DMS 273 treated with DMSO at 0.1 percent for 48 hours (cell line): ENCODE results near the gene NLGN4X.
"Not testable (repeated sequence)": the region's sequence is repeated elsewhere in the genome, so short reads cannot be mapped to it uniquely, and the experiment has no call there.

Source experiments
- DNase-seq: peaks from one replicate; lab custom pipeline; 2025; lab: John Stamatoyannopoulos, UW

NLGN4X gene

GRCh38 chrX:6005856-6006255 lies 222.8 kb downstream of the NLGN4X start:
- DNase-seq: no peak

DNA sequence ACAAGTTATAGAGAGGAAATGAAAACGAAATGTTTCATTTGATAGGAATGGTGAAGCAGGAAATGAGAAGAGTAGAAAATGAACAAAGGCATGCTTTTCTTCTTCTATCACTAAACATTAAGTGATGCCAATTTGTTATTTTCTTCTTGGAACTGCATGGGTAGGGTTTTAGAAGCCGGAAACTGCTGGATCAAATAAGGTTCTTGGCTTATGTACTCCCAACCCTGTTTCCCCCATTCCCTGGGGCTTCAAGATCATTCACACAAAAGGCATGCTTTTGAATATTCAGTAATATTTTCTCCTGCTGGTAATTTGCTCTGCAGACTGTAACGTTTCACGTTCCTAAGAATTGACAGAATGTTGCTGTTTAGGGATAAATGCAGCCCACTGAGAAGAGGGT lies 224.1 kb downstream of the NLGN4X start:
- DNase-seq: no peak

DNA sequence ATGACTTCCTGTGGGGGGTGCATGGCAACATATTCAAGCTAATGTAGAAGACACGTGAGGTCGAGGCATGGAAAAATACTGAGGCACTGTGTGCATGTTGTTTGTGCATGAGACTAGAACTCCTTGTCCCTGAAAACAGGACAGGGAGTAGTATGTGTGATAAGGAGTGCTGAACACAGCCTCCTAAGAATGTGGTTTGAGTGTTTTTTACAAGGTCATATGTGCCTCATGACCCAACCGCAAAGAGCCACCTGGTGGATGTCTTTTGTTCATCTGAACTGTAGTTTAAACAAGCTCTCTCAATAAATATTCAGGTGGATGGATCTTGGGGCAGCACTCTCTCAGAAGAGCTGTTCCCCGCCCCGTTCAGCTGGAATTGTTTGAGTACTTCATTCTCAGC lies 226.6 kb downstream of the NLGN4X start:
- no peak for DNase-seq

- no peak for DNase-seq
Observed at GRCh38 chrX:5998901-5999300, 229.8 kb downstream of the NLGN4X start.

- no peak for DNase-seq
Observed at GRCh38 chrX:5998456-5998855, 230.2 kb downstream of the NLGN4X start.

DNA sequence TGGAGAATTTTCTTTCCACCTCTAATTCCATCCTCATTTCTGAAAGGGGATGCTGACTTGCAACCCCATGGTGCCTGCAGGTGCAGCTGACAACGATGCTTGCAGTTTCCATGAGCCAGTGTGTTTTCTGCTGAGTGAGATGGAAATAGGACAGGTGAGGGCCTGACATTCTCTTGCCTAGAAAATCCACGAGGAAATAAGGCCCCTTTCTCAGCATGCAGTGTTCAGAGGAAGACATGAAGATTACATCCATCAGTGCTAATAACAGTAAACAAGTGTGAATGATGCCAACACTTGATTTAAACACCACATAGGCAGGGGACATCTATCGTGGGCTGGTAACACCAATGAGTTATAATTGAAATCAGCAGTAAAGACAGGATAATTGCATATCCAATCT lies 237.3 kb downstream of the NLGN4X start:
- DNase-seq: no peak

DNA sequence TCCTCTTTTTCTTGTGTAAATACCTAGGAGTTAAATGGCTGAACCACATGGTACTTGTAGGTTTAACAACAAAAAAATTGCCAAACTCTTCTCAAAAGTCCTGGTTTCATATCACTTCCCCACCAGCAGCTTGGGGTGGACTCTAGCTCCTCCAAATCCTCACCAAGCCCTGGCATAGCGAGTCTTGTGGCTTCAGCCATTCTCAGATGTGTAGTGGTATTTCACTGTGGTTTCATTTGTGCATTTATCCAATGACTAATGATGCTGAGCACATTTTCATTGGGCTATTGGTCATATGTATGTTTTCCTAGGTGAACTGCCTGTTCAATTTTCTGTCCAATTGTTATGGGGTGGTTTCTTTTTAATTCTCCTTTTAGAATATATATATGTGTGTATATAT lies 249.3 kb downstream of the NLGN4X start:
- DNase-seq: no peak

GRCh38 chrX:5976332-5976731 lies 252.3 kb downstream of the NLGN4X start:
- DNase-seq: no peak

- DNase-seq: no peak
Observed at GRCh38 chrX:5971300-5971699, 257.4 kb downstream of the NLGN4X start.

GRCh38 chrX:5965406-5965805 lies 263.3 kb downstream of the NLGN4X start:
- no peak for DNase-seq

GRCh38 chrX:5959286-5959685 lies 269.4 kb downstream of the NLGN4X start:
- DNase-seq: no peak

DNA sequence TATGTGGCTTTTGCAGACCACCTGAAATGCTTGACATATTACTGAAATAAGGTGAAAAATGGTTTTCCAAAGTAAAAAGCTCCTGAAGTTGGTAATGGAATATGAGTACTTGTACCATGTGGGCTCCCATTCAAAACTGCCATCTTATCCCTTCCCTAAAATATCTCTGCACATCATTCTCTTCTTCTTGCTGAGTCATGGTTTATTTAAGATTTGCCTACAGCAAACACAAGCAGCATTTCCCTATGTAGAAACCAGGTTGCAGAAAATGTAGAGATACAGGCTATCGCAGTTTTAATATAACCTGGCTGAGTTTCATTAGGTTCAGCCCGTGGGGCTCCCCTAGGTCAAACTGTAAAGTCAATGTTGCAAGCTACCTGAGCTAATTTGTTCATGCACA lies 270.1 kb downstream of the NLGN4X start:
- no peak for DNase-seq

GRCh38 chrX:5957506-5957905 lies 271.2 kb downstream of the NLGN4X start:
- DNase-seq: no peak

DNA sequence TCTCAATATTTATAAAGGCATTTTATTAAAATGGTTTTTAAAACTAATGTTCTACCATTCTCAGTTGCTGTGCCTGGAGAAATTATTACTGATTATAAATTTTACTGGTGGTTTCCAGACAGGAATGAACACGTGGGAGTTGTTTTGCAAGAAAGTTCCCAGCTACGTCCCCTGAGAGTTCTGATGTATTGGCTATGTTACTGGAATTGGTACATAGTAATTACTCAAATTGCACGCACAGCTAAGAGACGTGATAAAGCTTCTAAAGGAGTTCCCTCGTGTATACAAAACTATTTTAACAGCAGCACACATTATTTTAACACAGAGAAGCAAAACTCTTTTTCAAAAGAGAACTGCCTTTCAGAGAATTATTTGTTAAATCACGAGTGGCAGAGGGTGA lies 292.2 kb downstream of the NLGN4X start:
- no peak for DNase-seq

GRCh38 chrX:5928224-5928623 lies 300.4 kb downstream of the NLGN4X start:
- no peak for DNase-seq

- DNase-seq: no peak
Observed at GRCh38 chrX:5916945-5917344, 311.7 kb downstream of the NLGN4X start.

GRCh38 chrX:5915783-5916182 lies 312.9 kb downstream of the NLGN4X start:
- no peak for DNase-seq

- no peak for DNase-seq
Observed at GRCh38 chrX:5907207-5907606, 321.5 kb downstream of the NLGN4X start.

- DNase-seq: not testable (repeated sequence)
Observed at GRCh38 chrX:5903586-5904190, 325.0 kb downstream of the NLGN4X start.

DNA sequence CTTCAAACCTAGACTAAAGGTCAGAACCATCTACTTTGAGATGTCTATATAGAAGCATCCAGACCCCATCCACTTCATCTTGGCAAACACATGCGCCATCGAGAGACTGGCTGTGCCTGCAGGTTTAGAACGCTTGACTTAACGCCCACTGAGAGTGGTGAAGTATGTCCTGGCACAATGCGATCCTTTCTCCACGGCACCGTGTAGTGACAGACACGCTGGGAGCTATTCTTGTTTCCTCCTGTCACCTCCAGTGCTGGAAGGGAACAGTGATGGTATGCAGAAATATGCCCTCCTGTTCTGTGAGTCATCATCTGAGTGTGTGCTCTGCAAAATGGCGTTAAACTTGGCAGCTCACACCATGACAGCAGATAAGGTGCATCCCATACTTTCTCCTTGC lies 330.2 kb downstream of the NLGN4X start:
- no peak for DNase-seq

DNA sequence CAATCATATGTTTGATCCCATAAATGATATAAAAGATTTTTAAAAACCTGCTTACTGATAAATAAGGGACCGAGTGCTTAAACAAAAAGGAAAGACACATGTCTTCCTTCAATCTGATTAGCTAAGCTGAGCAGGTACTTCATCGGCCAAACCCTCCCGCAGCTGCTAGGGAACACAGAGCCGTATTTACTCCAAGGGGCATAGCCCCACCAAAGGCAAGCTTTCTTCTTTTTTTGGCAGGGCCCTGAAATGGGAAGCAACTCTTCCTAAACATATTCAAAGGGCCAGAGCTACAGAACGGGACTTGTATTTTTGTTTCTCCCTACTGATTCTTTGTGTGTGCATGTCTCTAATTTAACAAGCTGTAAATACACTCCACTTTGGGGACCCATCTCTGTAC lies 337.3 kb downstream of the NLGN4X start:
- DNase-seq: no peak

DNA sequence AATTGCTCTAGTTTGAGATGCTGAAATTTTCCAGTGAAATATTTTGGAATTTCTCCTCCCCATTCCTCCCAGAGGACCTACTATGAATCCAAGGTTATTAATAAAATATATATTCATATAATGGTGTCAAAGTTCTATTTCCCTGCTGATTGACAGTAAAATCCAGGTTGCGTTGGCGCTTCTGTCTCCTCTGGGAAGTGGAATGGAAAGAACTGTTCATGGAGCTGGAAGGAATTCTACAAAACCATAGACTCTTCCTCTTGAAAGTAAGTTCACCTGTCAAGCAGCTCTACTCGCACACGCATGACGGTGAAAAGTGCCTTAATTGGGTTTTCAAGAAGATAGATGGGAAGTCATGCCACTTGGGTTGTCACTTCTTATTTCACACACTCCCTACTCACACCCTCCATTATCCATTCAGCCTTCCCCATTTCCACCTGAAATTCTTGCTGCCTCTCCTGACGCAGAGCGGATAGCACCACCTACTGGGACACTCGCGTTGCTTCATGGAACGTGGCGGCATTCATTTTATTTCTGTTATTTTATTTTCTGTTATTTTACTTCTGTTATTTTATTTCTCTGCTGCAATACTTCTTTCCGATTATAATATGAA lies 351.6 kb downstream of the NLGN4X start:
- DNase-seq: no peak

- no peak for DNase-seq
Observed at GRCh38 chrX:5870238-5870637, 358.4 kb downstream of the NLGN4X start.

- DNase-seq: no peak
Observed at GRCh38 chrX:5869786-5870185, 358.9 kb downstream of the NLGN4X start.
